Large intestine (tissue), 3 donors: ENCODE data around the gene SIVA1. TPM values are rescaled to one million over a fixed set of nuclear protein-coding genes. Genes with fewer than 3 reads are reported as not detected.
A peak's percentile ranks its signal among the peaks of the same experiment; 100 is the strongest.

ENCODE experiments used
- DNase-seq, 2 donors: peaks; one replicate each; pipeline versions ENCODE4 v3.0.0 to v3.0.0-alpha.2; 2013
- H3K27ac ChIP-seq: one replicate; pipeline ENCODE4 v1.5.1; 2013; ENCODE audit warnings: low read length
- H3K27me3 ChIP-seq: 2 replicates; pipeline ENCODE4 v1.6.1; 2013; ENCODE audit warnings: low read length; ENCODE audit not compliant: control insufficient read depth, insufficient read depth
- H3K36me3 ChIP-seq: 2 replicates; pipeline ENCODE4 v1.6.1; 2013; ENCODE audit warnings: low read length; ENCODE audit not compliant: control insufficient read depth, insufficient read depth
- H3K4me1 ChIP-seq: one replicate; pipeline ENCODE4 v1.6.1; 2013; ENCODE audit warnings: low read length; ENCODE audit not compliant: control insufficient read depth, insufficient read depth
- H3K4me3 ChIP-seq: one replicate; pipeline ENCODE4 v1.5.1; 2013; ENCODE audit warnings: low read length
- H3K9me3 ChIP-seq: one replicate; pipeline ENCODE4 v1.6.1; 2013; ENCODE audit warnings: mild to moderate bottlenecking, low read depth, low read length, moderate library complexity; ENCODE audit not compliant: control insufficient read depth
- WGBS: methylation state at CpG from one replicate; pipeline ENCODE4 v1.1.5; 2013; ENCODE audit warnings: low lambda C conversion rate; ENCODE audit not compliant: insufficient coverage; 5-methylcytosine and 5-hydroxymethylcytosine counted together
- polyA plus RNA-seq: library from polyadenylated mRNA; unstranded; fragments of 120-200 nt; gene quantifications from one replicate; pipeline ENCODE4 v1.2.1, GENCODE V29; 2013

The SIVA1 gene
- polyA plus RNA-seq, 1 donor = 86.4 TPM

DNA sequence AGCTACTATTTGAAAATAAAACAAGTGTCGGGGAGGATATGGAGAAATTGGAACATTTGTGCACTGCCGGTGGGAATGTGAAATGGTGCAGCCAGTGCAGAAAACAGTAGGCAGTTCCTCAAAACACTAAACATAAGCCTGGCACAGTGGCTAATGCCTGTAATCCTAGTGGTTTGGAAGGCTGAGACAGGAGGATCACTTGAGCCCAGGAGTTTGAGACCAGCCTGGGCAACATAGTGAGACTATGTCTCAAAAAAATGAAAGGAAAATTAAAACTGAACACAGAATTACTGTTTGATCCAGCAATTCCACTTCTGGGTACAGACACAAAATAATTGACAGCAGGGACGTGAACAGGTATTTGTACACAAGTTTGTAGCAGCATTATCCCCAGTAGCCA lies 12.6 kb downstream of the SIVA1 start:
- Histone ChIP-seq H3K4me3 (no peak overlapping the region), H3K27me3 (no peaks in the 10 kb centered on the region), H3K36me3 (peaks cover 28% of the 10 kb centered on the region), H3K9me3 (no peaks in the 10 kb centered on the region), H3K27ac (no peak overlapping the region), H3K4me1 (peaks cover 5% of the 10 kb centered on the region)
- no CpG with 5 or more reads among the region's 3 CpGs for WGBS
- DNase-seq = no peak

DNA sequence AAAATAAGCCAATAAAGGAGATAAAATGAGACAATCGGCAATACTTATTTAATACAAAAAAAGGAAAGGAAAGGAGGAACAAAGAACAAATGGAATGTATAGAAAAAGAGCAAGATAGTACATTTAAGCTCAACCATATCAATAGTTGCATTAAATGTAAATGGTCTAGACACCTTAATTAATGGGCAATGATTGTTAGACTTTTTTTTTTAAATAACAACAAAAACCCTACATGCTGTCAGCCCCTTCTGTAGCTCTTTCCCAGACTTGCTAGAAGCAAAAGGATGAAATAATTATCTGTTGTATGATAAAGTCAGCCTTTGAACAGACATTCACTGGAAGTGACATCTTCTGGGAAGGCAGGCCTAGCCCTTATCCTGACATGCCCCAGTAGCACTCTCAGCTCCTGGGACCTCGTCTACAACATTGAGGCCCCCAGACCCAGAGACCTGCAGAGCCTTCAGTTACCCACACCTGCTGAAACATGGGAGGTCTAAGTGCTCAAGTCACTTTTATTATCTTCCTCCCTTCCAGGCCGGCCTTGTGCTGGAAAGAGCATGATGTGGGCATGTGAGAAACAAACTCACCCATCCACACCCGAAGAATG lies 13.4 kb downstream of the SIVA1 start:
- H3K9me3 ChIP-seq = peaks cover 5% of the 10 kb centered on the region
- H3K4me3 ChIP-seq = no peak overlapping the region
- H3K27me3 ChIP-seq = no peaks in the 10 kb centered on the region
- H3K36me3 ChIP-seq = peaks cover 28% of the 10 kb centered on the region
- WGBS = 100% methylated on average over 1 of the region's 4 CpGs
- H3K4me1 ChIP-seq = peaks cover 5% of the 10 kb centered on the region
- DNase-seq = no peak
- H3K27ac ChIP-seq = no peak overlapping the region

DNA sequence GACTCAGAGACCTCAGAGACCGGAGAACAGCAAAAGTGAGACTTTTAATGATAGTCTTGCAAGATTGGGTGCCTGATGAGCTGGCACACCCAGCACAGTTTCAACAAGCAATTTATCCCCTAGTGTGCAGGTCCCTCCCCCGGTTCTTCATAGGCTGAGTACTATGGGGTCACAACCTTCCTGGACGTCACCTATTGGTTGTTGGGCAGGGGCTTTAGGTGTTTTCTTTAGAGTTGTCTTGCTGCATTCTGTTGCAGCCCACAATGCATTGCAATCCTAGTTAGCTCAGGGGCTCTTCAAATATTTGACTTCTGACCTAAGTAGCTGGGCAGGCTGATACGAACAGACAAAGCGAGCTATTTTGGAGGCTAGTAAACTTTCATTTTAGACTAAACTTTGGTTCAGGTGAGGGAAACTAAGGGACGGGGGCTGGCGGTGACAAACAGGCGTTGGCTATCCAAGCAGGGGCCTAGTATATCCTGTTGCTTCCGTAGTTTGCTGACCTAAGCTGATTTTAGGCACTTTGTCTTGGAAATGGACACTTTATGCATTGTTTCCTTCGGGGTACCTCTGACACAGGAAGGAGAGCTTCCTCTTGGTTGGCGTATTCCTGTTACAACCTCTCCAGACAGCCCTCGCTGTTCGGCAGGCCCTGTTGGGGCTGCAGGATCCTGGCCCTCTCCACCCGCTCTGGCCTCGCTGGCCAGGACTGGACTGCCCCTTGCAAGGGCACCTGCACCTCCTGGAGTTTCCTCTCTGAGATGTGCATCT lies 14.1 kb downstream of the SIVA1 start:
- DNase-seq = no peak
- WGBS = no CpG with 5 or more reads among the region's 15 CpGs

DNA sequence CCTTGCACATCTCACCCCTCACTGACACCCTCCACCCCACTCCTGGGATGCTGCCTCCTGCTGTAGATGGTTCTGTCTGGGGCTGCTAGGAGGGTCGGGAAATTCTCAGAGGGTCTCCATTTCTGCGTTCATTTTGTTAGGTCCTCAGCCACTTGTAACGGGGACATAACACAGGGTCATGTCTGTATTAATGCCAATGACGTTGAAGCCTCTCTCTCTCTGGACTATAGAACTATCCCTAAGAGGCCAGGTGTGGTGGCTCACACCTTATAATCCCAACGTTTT lies 14.6 kb downstream of the SIVA1 start:
- Histone ChIP-seq H3K4me1 (peaks cover 5% of the 10 kb centered on the region), H3K9me3 (peaks cover 9% of the 10 kb centered on the region), H3K36me3 (peaks cover 33% of the 10 kb centered on the region), H3K4me3 (no peak overlapping the region), H3K27me3 (no peaks in the 10 kb centered on the region), H3K27ac (no peak overlapping the region)
- WGBS = no CpG with 5 or more reads among the region's 5 CpGs
- DNase-seq = no peak

More for the DNA sequence above, 14.1 kb downstream of the SIVA1 start:
- Histone ChIP-seq H3K27me3 (no peaks in the 10 kb centered on the region), H3K9me3 (peaks cover 9% of the 10 kb centered on the region), H3K4me1 (peaks cover 5% of the 10 kb centered on the region), H3K27ac (no peak overlapping the region), H3K4me3 (no peak overlapping the region), H3K36me3 (peaks cover 28% of the 10 kb centered on the region)

DNA sequence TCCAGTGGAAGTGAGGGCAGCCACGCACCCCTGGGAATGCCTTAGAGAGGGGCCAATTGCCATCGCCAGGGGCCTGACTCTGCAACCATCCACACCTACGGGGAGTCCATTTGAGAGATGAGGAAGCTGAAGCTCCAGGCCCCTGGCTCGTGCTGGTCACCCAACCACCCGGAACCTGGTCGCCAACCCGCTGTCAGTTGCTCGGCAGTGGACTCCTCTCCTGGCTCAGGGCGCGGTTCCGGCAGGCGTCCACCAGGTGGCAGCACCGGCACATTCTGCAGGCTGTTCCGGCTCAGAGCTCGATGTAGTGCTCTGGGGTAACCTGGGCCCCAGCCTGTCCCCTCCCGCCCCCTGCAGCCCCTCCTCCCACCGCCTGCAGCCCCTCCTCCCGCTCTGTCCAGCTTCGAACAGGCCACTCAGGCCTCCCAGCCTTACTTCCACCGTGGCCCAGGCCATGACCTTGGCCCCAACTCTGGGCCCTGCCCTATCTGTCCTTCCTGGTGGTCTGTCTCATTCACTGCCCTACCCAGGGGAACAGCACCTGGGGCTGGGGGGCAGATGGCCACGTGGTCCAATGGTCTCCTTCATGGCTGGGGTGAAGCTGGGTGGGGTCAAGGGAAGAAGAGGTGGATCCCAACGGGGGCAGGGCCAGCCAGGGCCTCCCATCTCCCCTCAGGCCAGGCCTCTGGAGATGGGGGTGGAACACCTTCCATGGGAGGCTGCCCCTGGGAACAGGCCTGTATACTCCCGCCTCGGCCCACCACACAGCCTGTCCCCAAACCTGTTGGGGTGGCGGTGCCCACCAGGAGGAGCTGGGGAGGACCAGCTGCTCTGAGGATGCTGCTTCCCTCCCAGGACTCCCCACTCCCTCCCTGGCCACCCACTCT lies 15.7 kb downstream of the SIVA1 start:
- DNase-seq = peak; percentile 68 to 80
- Histone ChIP-seq H3K9me3 (peaks cover 9% of the 10 kb centered on the region), H3K4me3 (no peak overlapping the region), H3K36me3 (peaks cover 42% of the 10 kb centered on the region), H3K27me3 (no peaks in the 10 kb centered on the region), H3K4me1 (peaks cover 5% of the 10 kb centered on the region), H3K27ac (no peak overlapping the region)
- WGBS = no CpG with 5 or more reads among the region's 25 CpGs

DNA sequence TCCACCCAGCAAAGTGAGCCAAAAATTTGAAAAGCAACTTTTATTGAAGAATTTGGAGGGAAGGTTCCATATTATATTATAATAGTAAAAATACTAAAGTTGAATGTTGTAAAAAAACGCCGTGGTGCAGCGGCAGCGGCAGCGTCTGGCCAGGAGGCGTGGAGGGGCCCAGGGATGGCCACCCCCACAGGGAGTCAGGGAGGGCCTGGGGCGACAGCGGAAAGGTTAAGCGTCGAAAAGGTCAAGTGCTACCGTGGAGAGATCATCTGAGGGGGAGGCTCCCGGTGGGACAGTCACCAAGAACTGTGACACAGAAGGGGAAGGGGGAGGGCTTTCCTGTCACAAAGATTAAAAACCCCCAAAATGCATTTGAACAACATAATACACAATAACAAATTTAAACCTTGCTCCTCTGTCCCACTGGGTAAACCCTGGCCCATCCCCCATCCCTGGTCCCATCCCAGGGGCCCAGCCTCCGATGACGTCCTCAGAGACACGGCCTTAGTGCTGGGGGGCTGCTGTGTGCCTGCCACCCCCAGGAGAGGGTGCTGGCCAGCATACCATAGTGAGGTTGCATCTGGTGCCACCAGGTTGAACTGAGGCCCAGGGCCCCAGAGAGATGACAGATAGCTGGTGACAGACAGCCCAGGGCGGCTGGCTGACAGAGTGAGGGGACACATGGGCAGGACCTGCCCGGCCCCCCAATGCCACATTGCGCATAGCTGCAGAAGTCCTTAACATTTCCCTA lies 16.6 kb downstream of the SIVA1 start:
- Histone ChIP-seq H3K36me3 (peaks cover 48% of the 10 kb centered on the region), H3K4me3 (no peak overlapping the region), H3K27ac (no peak overlapping the region), H3K4me1 (peaks cover 5% of the 10 kb centered on the region), H3K27me3 (no peaks in the 10 kb centered on the region), H3K9me3 (peaks cover 9% of the 10 kb centered on the region)
- no peak for DNase-seq
- no CpG with 5 or more reads among the region's 18 CpGs for whole genome bisulfite sequencing

DNA sequence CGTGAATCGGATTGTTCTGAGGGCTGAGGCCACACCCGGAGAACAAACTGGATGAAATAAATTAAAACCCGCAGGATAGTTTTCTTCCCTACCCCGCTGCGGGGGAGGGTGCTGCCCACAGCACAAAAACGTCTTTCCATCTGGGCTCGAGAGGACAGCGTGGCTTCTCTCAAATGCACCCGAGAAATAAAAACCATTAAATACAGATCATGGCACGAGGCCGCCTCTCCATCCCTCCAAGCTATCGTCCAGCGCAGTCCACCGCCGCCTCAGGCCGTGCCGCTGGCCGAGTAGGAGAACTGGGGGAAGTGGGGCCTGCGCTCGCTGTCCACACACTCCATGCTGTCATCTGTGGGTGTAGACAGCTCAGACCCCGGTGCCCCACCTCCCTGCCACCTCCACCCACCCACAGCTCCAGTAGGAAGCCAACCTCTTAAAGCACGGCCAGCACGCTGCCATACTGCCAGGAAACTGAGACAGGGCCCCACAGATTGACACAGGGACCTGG lies 17.2 kb downstream of the SIVA1 start:
- peaks cover 54% of the 10 kb centered on the region for H3K36me3 ChIP-seq
- H3K9me3 ChIP-seq = peaks cover 9% of the 10 kb centered on the region
- DNase-seq = no peak
- peaks cover 5% of the 10 kb centered on the region for H3K4me1 ChIP-seq
- H3K4me3 ChIP-seq = no peak overlapping the region
- H3K27ac ChIP-seq = no peak overlapping the region
- no CpG with 5 or more reads among the region's 24 CpGs for WGBS
- no peaks in the 10 kb centered on the region for H3K27me3 ChIP-seq

DNA sequence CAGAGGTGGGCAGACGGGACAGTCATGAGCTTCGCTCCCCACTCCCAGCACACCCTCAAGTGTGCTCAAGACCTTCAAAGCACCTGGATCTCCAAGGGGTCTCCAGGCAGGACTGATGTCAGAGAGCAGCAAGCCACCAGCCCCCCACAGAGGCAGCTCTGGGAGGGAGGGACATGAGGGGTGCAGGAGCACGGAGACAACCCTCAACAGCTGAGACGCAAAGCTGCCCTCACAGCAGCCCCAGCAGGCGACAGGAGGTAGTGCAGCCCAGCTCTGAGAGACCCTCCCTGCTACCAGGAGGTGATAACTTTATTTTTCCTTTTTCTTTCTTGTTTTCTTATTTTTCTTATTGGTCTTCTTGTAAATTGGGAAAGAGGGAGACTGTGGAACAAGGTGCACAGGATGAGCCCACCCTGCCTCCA lies 17.9 kb downstream of the SIVA1 start:
- no CpG with 5 or more reads among the region's 5 CpGs for WGBS
- DNase-seq = no peak
- Histone ChIP-seq H3K4me1 (peaks cover 5% of the 10 kb centered on the region), H3K27ac (no peak overlapping the region), H3K27me3 (no peaks in the 10 kb centered on the region), H3K4me3 (no peak overlapping the region), H3K36me3 (peaks cover 61% of the 10 kb centered on the region), H3K9me3 (peaks cover 9% of the 10 kb centered on the region)

DNA sequence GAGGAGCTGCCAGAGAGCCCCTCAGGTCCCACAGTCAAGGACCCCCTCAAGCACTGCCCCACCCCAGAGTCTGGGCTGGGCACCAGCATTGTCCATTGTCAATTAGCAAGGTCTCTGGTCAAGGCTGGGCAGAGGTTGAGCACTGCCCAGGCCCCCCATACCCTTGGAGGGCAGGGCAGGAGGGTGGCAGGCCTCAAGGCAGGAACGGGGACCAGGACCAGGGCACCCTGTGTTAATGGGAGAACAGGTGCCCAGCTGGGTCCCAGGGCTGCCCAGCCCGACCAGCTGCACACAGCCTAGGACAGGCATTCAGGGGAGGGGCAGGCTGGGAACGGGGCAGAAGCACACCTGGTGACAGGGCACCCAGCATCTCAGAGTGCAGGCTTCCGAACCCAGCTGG lies 18.4 kb downstream of the SIVA1 start:
- no peaks in the 10 kb centered on the region for H3K27me3 ChIP-seq
- no peak overlapping the region for H3K27ac ChIP-seq
- H3K4me3 ChIP-seq = no peak overlapping the region
- WGBS = no CpG with 5 or more reads among the region's 4 CpGs
- H3K4me1 ChIP-seq = peaks cover 5% of the 10 kb centered on the region
- H3K9me3 ChIP-seq = peaks cover 9% of the 10 kb centered on the region
- H3K36me3 ChIP-seq = peaks cover 65% of the 10 kb centered on the region
- no peak for DNase-seq
